Naive thymus-derived CD8-positive, alpha-beta T cell (primary cell): ENCODE results near the gene SFTA2. TPM values are rescaled to one million over a fixed set of nuclear protein-coding genes. Genes with fewer than 3 reads are reported as not detected.
A peak's percentile ranks its signal among the peaks of the same experiment; 100 is the strongest.
"Not testable (repeated sequence)": the region's sequence is repeated elsewhere in the genome, so short reads cannot be mapped to it uniquely, and the experiment has no call there.

ENCODE experiments used
- ATAC-seq, 2 donors: fragments of 150-1000 bp; cut with Tn5 transposase in 1 of 2; sonication (Bioruptor Pico), chemical (Tn5 transposase) in 1 of 2; 1 replicate in 1 of 2; 2 replicates in 1 of 2; pipeline ENCODE4 v1.10.0; 2021; ENCODE audit warnings: mild to moderate bottlenecking in 2 of 2, moderate library complexity in 2 of 2
- POLR2A ChIA-PET: fragments of 350-600 bp; sonication (Branson Sonifier 250); formaldehyde crosslinking; loops from one replicate; lab custom pipeline; 2021; ENCODE audit warnings: antibody characterized with exemption; lab: Charles Lee
- DNase-seq, 10 donors: peaks; one replicate each; pipeline versions ENCODE4 v3.0.0 to v3.0.0-alpha.2; 2020 to 2022
- H3K27ac Mint-ChIP-seq, 10 donors: one replicate each; pipeline ENCODE4 v1.8.0; 2020 to 2022; ENCODE audit warnings: mild to moderate bottlenecking in 10 of 10, mixed read lengths in 10 of 10, moderate library complexity in 4 of 10, inconsistent platforms in 1 of 10
- H3K27me3 Mint-ChIP-seq, 5 donors: one replicate each; pipeline ENCODE4 v1.8.0; 2021 to 2022; ENCODE audit warnings: mixed read lengths in 5 of 5
- H3K36me3 Mint-ChIP-seq, 3 donors: one replicate each; pipeline ENCODE4 v1.8.0; 2020 to 2022; ENCODE audit warnings: mixed read lengths in 3 of 3, mild to moderate bottlenecking in 2 of 3, inconsistent platforms in 1 of 3
- H3K4me1 Mint-ChIP-seq, 4 donors: one replicate each; pipeline ENCODE4 v1.8.0; 2021 to 2022; ENCODE audit warnings: mixed read lengths in 4 of 4
- H3K4me3 Mint-ChIP-seq, 10 donors: one replicate each; pipeline ENCODE4 v1.8.0; 2020 to 2022; ENCODE audit warnings: mild to moderate bottlenecking in 10 of 10, mixed read lengths in 10 of 10, moderate library complexity in 6 of 10, inconsistent platforms in 1 of 10
- H3K9me3 Mint-ChIP-seq, 9 donors: one replicate each; pipeline ENCODE4 v1.8.0; 2020 to 2022; ENCODE audit warnings: mixed read lengths in 9 of 9, mild to moderate bottlenecking in 3 of 9, inconsistent platforms in 1 of 9, moderate library complexity in 1 of 9
- polyA plus RNA-seq, 3 donors: library from polyadenylated mRNA; unstranded; fragments of 300-500 nt; fragmentation: Illumina TruSeq; gene quantifications; one replicate each; pipeline ENCODE4 v1.2.3, GENCODE V29; 2021
- total RNA-seq, 8 experiments: library from RNA in 2 of 8; stranded (reverse) in 2 of 8; gene quantifications; one replicate each; pipeline ENCODE4 v1.2.3 and lab custom pipeline; 2021 to 2026

SFTA2 gene
- total and polyA plus RNA-seq, 5 experiments from 2014 or later = 0.30 TPM; not detected in 4

- no peak overlapping the region for H3K27ac Mint-ChIP-seq
- ATAC-seq = no peak
- POLR2A ChIA-PET = no interaction called here
Observed at GRCh38 chr6:30922447-30922852, 9.5 kb downstream of the SFTA2 start.

GRCh38 chr6:30918670-30919069, 13.3 kb downstream of the SFTA2 start:
- H3K27me3 Mint-ChIP-seq = no peaks in the 10 kb centered on the region
- H3K9me3 Mint-ChIP-seq = no peaks in the 10 kb centered on the region
- H3K4me1 Mint-ChIP-seq = peaks cover 20 to 32% (median 25%) of the 10 kb centered on the region in 4 donors
- DNase-seq (no peak), ATAC-seq (no peak)
- H3K36me3 Mint-ChIP-seq = peaks cover 0 to 76% (median 16%) of the 10 kb centered on the region in 3 donors
- POLR2A ChIA-PET = interaction anchor here (0.6 to 1.9 kb wide), 2 partner anchors 11 to 671 kb away, joined by 3 to 5 read pairs; partner anchors contain the start of gene GTF2H4
- H3K27ac Mint-ChIP-seq = no peak overlapping the region
- H3K4me3 Mint-ChIP-seq = no peak overlapping the region

More at GRCh38 chr6:30922447-30922852, 9.5 kb downstream of the SFTA2 start:
- Mint-ChIP-seq H3K4me3 (no peak overlapping the region), H3K9me3 (no peaks in the 10 kb centered on the region), H3K36me3 (peaks cover 0 to 82% (median 16%) of the 10 kb centered on the region in 3 donors), H3K27me3 (no peaks in the 10 kb centered on the region), H3K4me1 (peaks cover 0 to 5% (median 2%) of the 10 kb centered on the region in 4 donors)
- no peak for DNase-seq

- Mint-ChIP-seq H3K4me1 (peaks cover 22 to 41% (median 31%) of the 10 kb centered on the region in 4 donors), H3K27me3 (no peaks in the 10 kb centered on the region), H3K4me3 (no peak overlapping the region), H3K27ac (peak overlapping the region in 1 of 10 donors; percentile 50), H3K36me3 (peaks cover 0 to 65% (median 14%) of the 10 kb centered on the region in 3 donors), H3K9me3 (no peaks in the 10 kb centered on the region)
- no peak for DNase-seq
- no peak for ATAC-seq
- POLR2A ChIA-PET = no interaction called here
Observed at GRCh38 chr6:30917487-30917886, 14.5 kb downstream of the SFTA2 start.

- no peaks in the 10 kb centered on the region for H3K27me3 Mint-ChIP-seq
- peaks cover 0 to 63% (median 10%) of the 10 kb centered on the region in 3 donors for H3K36me3 Mint-ChIP-seq
- no peak overlapping the region for H3K4me3 Mint-ChIP-seq
- DNase-seq = no peak
- ATAC-seq = no peak
- POLR2A ChIA-PET = no interaction called here
- H3K27ac Mint-ChIP-seq = peak overlapping the region in 4 of 10 donors; percentile 25 to 50 (median 35)
- H3K9me3 Mint-ChIP-seq = no peaks in the 10 kb centered on the region
- H3K4me1 Mint-ChIP-seq = peaks cover 26 to 44% (median 33%) of the 10 kb centered on the region in 4 donors
Observed at GRCh38 chr6:30917041-30917440, 14.9 kb downstream of the SFTA2 start.

- H3K36me3 Mint-ChIP-seq = peaks cover 0 to 61% (median 16%) of the 10 kb centered on the region in 3 donors
- DNase-seq (peak in 3 of 10 donors; percentile 42 to 50 (median 49)), ATAC-seq (no peak)
- POLR2A ChIA-PET = interaction anchor here (1.2 to 1.6 kb wide), 2 partner anchors 163 to 200 kb away, joined by 3 to 5 read pairs; partner anchors contain the start of gene PSORS1C1
- no peaks in the 10 kb centered on the region for H3K9me3 Mint-ChIP-seq
- peak overlapping the region in 8 of 10 donors; percentile 58 to 97 (median 90) for H3K27ac Mint-ChIP-seq
- H3K4me1 Mint-ChIP-seq = peaks cover 27 to 46% (median 33%) of the 10 kb centered on the region in 4 donors
- H3K27me3 Mint-ChIP-seq = no peaks in the 10 kb centered on the region
- H3K4me3 Mint-ChIP-seq = peak overlapping the region; percentile 86 to 97 (median 95)
Observed at GRCh38 chr6:30915591-30915946, 16.4 kb downstream of the SFTA2 start.

GRCh38 chr6:30914854-30915590, 16.9 kb downstream of the SFTA2 start:
- ATAC-seq = no peak
- Mint-ChIP-seq H3K27ac (peak overlapping the region; percentile 86 to 97 (median 93)), H3K9me3 (no peaks in the 10 kb centered on the region), H3K36me3 (peaks cover 0 to 57% (median 16%) of the 10 kb centered on the region in 3 donors), H3K4me1 (peaks cover 27 to 46% (median 33%) of the 10 kb centered on the region in 4 donors), H3K27me3 (no peaks in the 10 kb centered on the region), H3K4me3 (peak overlapping the region; percentile 86 to 97 (median 95))
- DNase-seq = peak in 1 of 10 donors; percentile 9
- POLR2A ChIA-PET = interaction anchor here (0.5 to 3.3 kb wide), 8 partner anchors 30 to 213 kb away, joined by 3 to 22 read pairs (median 4); partner anchors contain the start of genes DDR1 and PSORS1C1

- Mint-ChIP-seq H3K27me3 (no peaks in the 10 kb centered on the region), H3K9me3 (no peaks in the 10 kb centered on the region), H3K4me1 (peaks cover 26 to 48% (median 34%) of the 10 kb centered on the region in 4 donors), H3K36me3 (peaks cover 0 to 52% (median 16%) of the 10 kb centered on the region in 3 donors), H3K4me3 (peak within 1 kb of the TSS; percentile 86 to 97 (median 95)), H3K27ac (peak within 1 kb of the TSS; percentile 85 to 97 (median 93))
- POLR2A ChIA-PET = interaction anchor here (0.5 to 3.3 kb wide), 12 partner anchors 29 to 216 kb away, joined by 3 to 22 read pairs (median 4); partner anchors contain the start of gene DDR1
- ATAC-seq (peak; percentile 96 to 97), DNase-seq (peak; percentile 66 to 94 (median 85))
Observed at GRCh38 chr6:30914076-30914853, 17.7 kb downstream of the SFTA2 start, which contains the start of gene VARS2. TSS of gene VARS2 (plus strand) at chr6:30914238. CDS start at chr6:30914837, 599 bp downstream.

- H3K36me3 Mint-ChIP-seq = peaks cover 0 to 49% (median 16%) of the 10 kb centered on the region in 3 donors
- POLR2A ChIA-PET = interaction anchor here (0.6 to 3.3 kb wide), 9 partner anchors 29 to 217 kb away, joined by 3 to 22 read pairs (median 4); partner anchors contain the start of gene DDR1
- ATAC-seq = no peak
- H3K27me3 Mint-ChIP-seq = no peaks in the 10 kb centered on the region
- H3K9me3 Mint-ChIP-seq = no peaks in the 10 kb centered on the region
- H3K4me1 Mint-ChIP-seq = peaks cover 24 to 54% (median 40%) of the 10 kb centered on the region in 4 donors
- peak overlapping the region; percentile 86 to 97 (median 95) for H3K4me3 Mint-ChIP-seq
- peak overlapping the region in 9 of 10 donors; percentile 50 to 93 (median 84) for H3K27ac Mint-ChIP-seq
- no peak for DNase-seq
Observed at GRCh38 chr6:30913721-30914075, 18.3 kb downstream of the SFTA2 start.

GRCh38 chr6:30912746-30913520, 19.0 kb downstream of the SFTA2 start:
- DNase-seq (no peak), ATAC-seq (no peak)
- Mint-ChIP-seq H3K27ac (peak overlapping the region in 8 of 10 donors; percentile 50 to 92 (median 76)), H3K27me3 (no peaks in the 10 kb centered on the region), H3K36me3 (peaks cover 0 to 44% (median 16%) of the 10 kb centered on the region in 3 donors), H3K4me3 (peak overlapping the region; percentile 86 to 97 (median 95)), H3K4me1 (peaks cover 30 to 61% (median 47%) of the 10 kb centered on the region in 4 donors), H3K9me3 (no peaks in the 10 kb centered on the region)
- POLR2A ChIA-PET = interaction anchor here (0.9 to 3.3 kb wide), 5 partner anchors 28 to 173 kb away, joined by 3 to 22 read pairs (median 9); partner anchors contain the start of gene DDR1

- not testable (repeated sequence) for ATAC-seq, DNase-seq, H3K27me3 Mint-ChIP-seq, H3K27ac Mint-ChIP-seq, H3K9me3 Mint-ChIP-seq
- Mint-ChIP-seq H3K36me3 (peaks cover 0 to 22% (median 5%) of the 10 kb centered on the region in 3 donors), H3K4me1 (peaks cover 23 to 48% (median 42%) of the 10 kb centered on the region in 4 donors), H3K4me3 (peak overlapping the region in 3 of 10 donors; percentile 38 to 59 (median 45))
- POLR2A ChIA-PET = interaction anchor here (1.2 kb wide), 1 partner anchor 25 kb away, joined by 3 read pairs; no protein-coding TSS in a partner anchor
Observed at GRCh38 chr6:30910473-30910872, 21.5 kb downstream of the SFTA2 start.

GRCh38 chr6:30908700-30909099, 23.3 kb downstream of the SFTA2 start:
- no peak for ATAC-seq
- peaks cover 0 to 22% (median 5%) of the 10 kb centered on the region in 3 donors for H3K36me3 Mint-ChIP-seq
- DNase-seq = no peak
- peak overlapping the region; percentile 97 to 100 (median 99) for H3K4me3 Mint-ChIP-seq
- H3K9me3 Mint-ChIP-seq = no peaks in the 10 kb centered on the region
- H3K4me1 Mint-ChIP-seq = peaks cover 20 to 38% (median 28%) of the 10 kb centered on the region in 4 donors
- no peaks in the 10 kb centered on the region for H3K27me3 Mint-ChIP-seq
- POLR2A ChIA-PET = interaction anchor here (0.6 to 1.9 kb wide), 3 partner anchors 47 to 438 kb away, joined by 3 to 9 read pairs (median 4); no protein-coding TSS in a partner anchor
- H3K27ac Mint-ChIP-seq = peak overlapping the region in 8 of 10 donors; percentile 44 to 93 (median 80)
